K562 (cell line): ENCODE data around the gene CDC27. TPM values are rescaled to one million over a fixed set of nuclear protein-coding genes. Genes with fewer than 3 reads are reported as not detected.

Experiments used
- BMI1 ChIP-seq: fragments of 150-350 bp; IDR thresholded peaks from 2 replicates; pipeline ENCODE4 v1.6.1; 2014; ENCODE audit warnings: low read length
- CBX2 ChIP-seq: fragments of 200-600 bp; sonication (generic); IDR thresholded peaks from one replicate; pipeline ENCODE4 v1.6.1; 2012; ENCODE audit warnings: mild to moderate bottlenecking, low read length, inconsistent platforms; ENCODE audit not compliant: insufficient read depth, poor library complexity, severe bottlenecking
- CEBPB ChIP-seq: fragments of 450-650 bp; IDR thresholded peaks from 2 replicates; pipeline ENCODE4 v1.6.1; 2016; ENCODE audit warnings: missing genetic modification characterization, missing compliant biosample characterization
- EGR1 ChIP-seq: fragments of 450-650 bp; conservative IDR thresholded peaks from 2 replicates; pipeline ENCODE4 v1.6.1; 2017; ENCODE audit warnings: mild to moderate bottlenecking
- MEIS2 ChIP-seq: fragments of 450-650 bp; IDR thresholded peaks from 2 replicates; pipeline ENCODE4 v1.6.1; 2014; ENCODE audit warnings: mild to moderate bottlenecking; ENCODE audit not compliant: partially characterized antibody
- POLR2A ChIP-seq: fragments of 450-650 bp; conservative IDR thresholded peaks from 2 replicates; pipeline ENCODE4 v1.6.1; 2016
- SRSF9 ChIP-seq: fragments of 200-400 bp; formaldehyde crosslinking; IDR thresholded peaks from 2 replicates; pipeline ENCODE4 v1.6.1; 2017; ENCODE audit warnings: low read depth, low read length, borderline replicate concordance
- ZNF184 ChIP-seq: sonication (generic); formaldehyde crosslinking; IDR thresholded peaks from 2 replicates; pipeline ENCODE4 v1.5.0; 2020; ENCODE audit warnings: missing genetic modification reagents
- ZNF584 ChIP-seq: fragments of 200-800 bp; sonication (Bioruptor generic); IDR thresholded peaks from 2 replicates; pipeline ENCODE4 v1.6.1; 2016; ENCODE audit warnings: low read depth, mild to moderate bottlenecking, missing genetic modification characterization, missing compliant biosample characterization
- polyA plus RNA-seq, 8 experiments: library from polyadenylated mRNA; depleted of rRNA in 4 of 8; stranded (reverse) in 5 of 8; unstranded in 3 of 8; fragments of >200 nt; fragmentation: Nextera tagmentation in 2 of 8; fragmentation: Illumina TruSeq in 1 of 8; extraction: Ambion mirVana in 2 of 8; extraction: Trizol in 1 of 8; gene quantifications; 2 replicates each; pipeline versions ENCODE4 v1.2.1 to v1.2.3, GENCODE V29; 2011 to 2014; ENCODE audit warnings: inconsistent platforms in 1 of 8, missing spikeins in 1 of 8
- total RNA-seq, 7 experiments: library from RNA; depleted of rRNA in 6 of 7; stranded (reverse); fragments of >200 nt in 6 of 7; fragmentation: Illumina TruSeq in 2 of 7; extraction: Trizol in 2 of 7; gene quantifications; 2 replicates each; pipeline versions ENCODE4 v1.2.1 to v1.2.3, GENCODE V29; 2011 to 2021; ENCODE audit warnings: low replicate concordance in 1 of 7
- TF ChIP-seq, protein P1 (sequence below), 2 experiments: IDR thresholded peaks; 2 replicates each; pipeline ENCODE4 v1.6.1; 2012; ENCODE audit warnings: improper control_type of control experiment in 2 of 2, low read depth in 2 of 2, low read length in 2 of 2, borderline replicate concordance in 1 of 2
- TF ChIP-seq, protein P2 (sequence below): IDR thresholded peaks from 3 replicates; pipeline ENCODE4 v1.6.1; 2011; ENCODE audit warnings: borderline replicate concordance, mild to moderate bottlenecking, moderate library complexity; ENCODE audit not compliant: insufficient read length; ENCODE audit errors: extremely low read depth
- TF ChIP-seq, protein P3 (sequence below): sonication (generic); formaldehyde crosslinking; IDR thresholded peaks from 2 replicates; pipeline ENCODE4 v1.8.0; 2023; ENCODE audit warnings: mild to moderate bottlenecking, missing genetic modification reagents
- TF ChIP-seq, protein P4 (sequence below), 2 experiments: fragments of 150-350 bp in 1 of 2; IDR thresholded peaks; 2 replicates each; pipeline ENCODE4 v1.6.1; 2012 to 2016; ENCODE audit warnings: low read depth in 2 of 2, low read length in 2 of 2, mild to moderate bottlenecking in 1 of 2, moderate library complexity in 1 of 2

CDC27 gene
- total and polyA plus RNA-seq, 9 of the 15 experiments (the other 6 are each of a cell fraction or from before 2014, with no cell fraction given) = 28.6 to 155 (median 94.1) TPM

DNA sequence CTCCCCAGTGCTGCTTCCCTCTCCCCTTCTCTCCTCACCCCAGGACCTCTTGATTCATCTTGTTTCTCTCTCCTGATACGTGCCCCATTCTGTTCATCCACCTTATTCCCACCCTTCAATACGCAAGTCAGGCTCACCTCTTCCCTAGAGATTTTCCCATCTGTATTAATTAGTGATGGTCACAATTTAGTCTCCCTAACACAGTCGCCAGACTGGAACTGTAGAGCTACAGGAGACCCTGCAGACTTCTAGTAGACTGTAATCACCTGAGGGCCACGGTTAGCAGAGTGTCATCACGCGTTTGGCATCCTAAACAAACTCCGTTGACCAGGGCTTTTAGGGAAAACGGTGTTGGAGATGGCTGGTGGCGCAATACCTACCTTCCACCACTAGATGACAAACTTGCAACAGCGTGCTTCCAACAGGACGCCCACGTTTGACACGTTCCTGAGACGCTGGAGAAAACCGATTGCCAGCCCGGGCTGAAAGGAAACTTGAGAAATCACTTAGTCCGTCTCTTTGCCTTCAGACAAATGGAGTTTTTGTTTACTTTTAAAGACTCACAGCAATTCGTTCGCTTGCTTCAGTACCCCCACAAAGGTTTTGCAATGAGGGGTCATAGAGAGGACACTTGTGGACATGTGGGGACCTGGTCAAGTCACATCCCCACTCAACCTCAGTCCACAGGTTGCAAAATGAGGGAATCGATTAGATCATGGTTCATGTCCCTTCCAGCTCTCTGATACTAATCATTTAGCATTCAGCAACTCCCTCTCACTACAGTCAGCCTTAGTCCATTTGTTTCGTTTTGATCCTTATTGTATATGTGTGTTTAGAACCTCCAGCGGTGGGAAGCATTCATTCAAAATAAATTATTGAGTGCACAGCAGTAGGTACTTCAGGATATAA is 40.7 kb upstream of the CDC27 start (continued):
- TF ChIP-seq, protein P1, sequence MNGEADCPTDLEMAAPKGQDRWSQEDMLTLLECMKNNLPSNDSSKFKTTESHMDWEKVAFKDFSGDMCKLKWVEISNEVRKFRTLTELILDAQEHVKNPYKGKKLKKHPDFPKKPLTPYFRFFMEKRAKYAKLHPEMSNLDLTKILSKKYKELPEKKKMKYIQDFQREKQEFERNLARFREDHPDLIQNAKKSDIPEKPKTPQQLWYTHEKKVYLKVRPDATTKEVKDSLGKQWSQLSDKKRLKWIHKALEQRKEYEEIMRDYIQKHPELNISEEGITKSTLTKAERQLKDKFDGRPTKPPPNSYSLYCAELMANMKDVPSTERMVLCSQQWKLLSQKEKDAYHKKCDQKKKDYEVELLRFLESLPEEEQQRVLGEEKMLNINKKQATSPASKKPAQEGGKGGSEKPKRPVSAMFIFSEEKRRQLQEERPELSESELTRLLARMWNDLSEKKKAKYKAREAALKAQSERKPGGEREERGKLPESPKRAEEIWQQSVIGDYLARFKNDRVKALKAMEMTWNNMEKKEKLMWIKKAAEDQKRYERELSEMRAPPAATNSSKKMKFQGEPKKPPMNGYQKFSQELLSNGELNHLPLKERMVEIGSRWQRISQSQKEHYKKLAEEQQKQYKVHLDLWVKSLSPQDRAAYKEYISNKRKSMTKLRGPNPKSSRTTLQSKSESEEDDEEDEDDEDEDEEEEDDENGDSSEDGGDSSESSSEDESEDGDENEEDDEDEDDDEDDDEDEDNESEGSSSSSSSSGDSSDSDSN (IDR thresholded peaks at IDR 0.05; ENCODE audit: borderline replicate concordance in 1 of 2, low read depth in 2 of 2, low read length in 2 of 2) = no peak
- TF ChIP-seq, protein P2, sequence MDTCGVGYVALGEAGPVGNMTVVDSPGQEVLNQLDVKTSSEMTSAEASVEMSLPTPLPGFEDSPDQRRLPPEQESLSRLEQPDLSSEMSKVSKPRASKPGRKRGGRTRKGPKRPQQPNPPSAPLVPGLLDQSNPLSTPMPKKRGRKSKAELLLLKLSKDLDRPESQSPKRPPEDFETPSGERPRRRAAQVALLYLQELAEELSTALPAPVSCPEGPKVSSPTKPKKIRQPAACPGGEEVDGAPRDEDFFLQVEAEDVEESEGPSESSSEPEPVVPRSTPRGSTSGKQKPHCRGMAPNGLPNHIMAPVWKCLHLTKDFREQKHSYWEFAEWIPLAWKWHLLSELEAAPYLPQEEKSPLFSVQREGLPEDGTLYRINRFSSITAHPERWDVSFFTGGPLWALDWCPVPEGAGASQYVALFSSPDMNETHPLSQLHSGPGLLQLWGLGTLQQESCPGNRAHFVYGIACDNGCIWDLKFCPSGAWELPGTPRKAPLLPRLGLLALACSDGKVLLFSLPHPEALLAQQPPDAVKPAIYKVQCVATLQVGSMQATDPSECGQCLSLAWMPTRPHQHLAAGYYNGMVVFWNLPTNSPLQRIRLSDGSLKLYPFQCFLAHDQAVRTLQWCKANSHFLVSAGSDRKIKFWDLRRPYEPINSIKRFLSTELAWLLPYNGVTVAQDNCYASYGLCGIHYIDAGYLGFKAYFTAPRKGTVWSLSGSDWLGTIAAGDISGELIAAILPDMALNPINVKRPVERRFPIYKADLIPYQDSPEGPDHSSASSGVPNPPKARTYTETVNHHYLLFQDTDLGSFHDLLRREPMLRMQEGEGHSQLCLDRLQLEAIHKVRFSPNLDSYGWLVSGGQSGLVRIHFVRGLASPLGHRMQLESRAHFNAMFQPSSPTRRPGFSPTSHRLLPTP = no peak
- TF ChIP-seq CEBPB (tag) (peak; percentile 94), CBX2 (no peak), ZNF584 (CRISPR knock-in tag) (0 out of 2 replicates have a peak, but pooled peaks have one; percentile 47), MEIS2 (peak; percentile 59), EGR1 (peak; percentile 99), ZNF184 (CRISPR knock-in tag) (no peak), BMI1 (no peak), POLR2A (no peak), SRSF9 (no peak)
- TF ChIP-seq, protein P3, sequence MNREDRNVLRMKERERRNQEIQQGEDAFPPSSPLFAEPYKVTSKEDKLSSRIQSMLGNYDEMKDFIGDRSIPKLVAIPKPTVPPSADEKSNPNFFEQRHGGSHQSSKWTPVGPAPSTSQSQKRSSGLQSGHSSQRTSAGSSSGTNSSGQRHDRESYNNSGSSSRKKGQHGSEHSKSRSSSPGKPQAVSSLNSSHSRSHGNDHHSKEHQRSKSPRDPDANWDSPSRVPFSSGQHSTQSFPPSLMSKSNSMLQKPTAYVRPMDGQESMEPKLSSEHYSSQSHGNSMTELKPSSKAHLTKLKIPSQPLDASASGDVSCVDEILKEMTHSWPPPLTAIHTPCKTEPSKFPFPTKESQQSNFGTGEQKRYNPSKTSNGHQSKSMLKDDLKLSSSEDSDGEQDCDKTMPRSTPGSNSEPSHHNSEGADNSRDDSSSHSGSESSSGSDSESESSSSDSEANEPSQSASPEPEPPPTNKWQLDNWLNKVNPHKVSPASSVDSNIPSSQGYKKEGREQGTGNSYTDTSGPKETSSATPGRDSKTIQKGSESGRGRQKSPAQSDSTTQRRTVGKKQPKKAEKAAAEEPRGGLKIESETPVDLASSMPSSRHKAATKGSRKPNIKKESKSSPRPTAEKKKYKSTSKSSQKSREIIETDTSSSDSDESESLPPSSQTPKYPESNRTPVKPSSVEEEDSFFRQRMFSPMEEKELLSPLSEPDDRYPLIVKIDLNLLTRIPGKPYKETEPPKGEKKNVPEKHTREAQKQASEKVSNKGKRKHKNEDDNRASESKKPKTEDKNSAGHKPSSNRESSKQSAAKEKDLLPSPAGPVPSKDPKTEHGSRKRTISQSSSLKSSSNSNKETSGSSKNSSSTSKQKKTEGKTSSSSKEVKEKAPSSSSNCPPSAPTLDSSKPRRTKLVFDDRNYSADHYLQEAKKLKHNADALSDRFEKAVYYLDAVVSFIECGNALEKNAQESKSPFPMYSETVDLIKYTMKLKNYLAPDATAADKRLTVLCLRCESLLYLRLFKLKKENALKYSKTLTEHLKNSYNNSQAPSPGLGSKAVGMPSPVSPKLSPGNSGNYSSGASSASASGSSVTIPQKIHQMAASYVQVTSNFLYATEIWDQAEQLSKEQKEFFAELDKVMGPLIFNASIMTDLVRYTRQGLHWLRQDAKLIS = no peak
- TF ChIP-seq, protein P4, sequence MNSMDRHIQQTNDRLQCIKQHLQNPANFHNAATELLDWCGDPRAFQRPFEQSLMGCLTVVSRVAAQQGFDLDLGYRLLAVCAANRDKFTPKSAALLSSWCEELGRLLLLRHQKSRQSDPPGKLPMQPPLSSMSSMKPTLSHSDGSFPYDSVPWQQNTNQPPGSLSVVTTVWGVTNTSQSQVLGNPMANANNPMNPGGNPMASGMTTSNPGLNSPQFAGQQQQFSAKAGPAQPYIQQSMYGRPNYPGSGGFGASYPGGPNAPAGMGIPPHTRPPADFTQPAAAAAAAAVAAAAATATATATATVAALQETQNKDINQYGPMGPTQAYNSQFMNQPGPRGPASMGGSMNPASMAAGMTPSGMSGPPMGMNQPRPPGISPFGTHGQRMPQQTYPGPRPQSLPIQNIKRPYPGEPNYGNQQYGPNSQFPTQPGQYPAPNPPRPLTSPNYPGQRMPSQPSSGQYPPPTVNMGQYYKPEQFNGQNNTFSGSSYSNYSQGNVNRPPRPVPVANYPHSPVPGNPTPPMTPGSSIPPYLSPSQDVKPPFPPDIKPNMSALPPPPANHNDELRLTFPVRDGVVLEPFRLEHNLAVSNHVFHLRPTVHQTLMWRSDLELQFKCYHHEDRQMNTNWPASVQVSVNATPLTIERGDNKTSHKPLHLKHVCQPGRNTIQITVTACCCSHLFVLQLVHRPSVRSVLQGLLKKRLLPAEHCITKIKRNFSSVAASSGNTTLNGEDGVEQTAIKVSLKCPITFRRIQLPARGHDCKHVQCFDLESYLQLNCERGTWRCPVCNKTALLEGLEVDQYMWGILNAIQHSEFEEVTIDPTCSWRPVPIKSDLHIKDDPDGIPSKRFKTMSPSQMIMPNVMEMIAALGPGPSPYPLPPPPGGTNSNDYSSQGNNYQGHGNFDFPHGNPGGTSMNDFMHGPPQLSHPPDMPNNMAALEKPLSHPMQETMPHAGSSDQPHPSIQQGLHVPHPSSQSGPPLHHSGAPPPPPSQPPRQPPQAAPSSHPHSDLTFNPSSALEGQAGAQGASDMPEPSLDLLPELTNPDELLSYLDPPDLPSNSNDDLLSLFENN (IDR thresholded peaks at IDR 0.05; ENCODE audit: low read depth in 2 of 2, low read length in 2 of 2) = peak in 1 of 2 experiments; percentile 19; a peak in 1 of 4 replicates
